ENCODE results near the gene SHROOM4. TPM values are rescaled to one million over a fixed set of nuclear protein-coding genes. Genes with fewer than 3 reads are reported as not detected.

SHROOM4 gene
- total and polyA plus RNA-seq, 9 of the 15 experiments (the other 6 are each of a cell fraction or from before 2014, with no cell fraction given) = not detected

DNA sequence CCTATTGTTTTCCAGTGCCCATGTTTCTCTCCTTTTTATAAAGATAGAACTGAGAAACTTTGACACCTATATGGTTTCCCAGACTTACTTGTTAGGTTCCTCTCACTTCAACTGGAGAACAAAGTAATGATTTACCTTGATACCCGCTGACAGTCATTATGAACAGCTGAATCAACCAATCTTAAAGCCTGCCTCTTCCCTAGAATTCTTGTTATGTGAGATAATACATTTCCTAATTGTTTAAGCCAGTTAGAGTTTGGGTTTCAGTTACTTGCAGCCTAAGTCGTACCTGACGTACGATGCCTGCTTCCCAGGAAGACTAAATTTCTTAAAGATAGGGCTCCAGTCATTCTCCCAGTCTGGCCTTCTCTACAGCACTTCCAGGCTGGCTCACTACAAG lies 97.3 kb downstream of the SHROOM4 start:
- no peak overlapping the region for H3K4me2 ChIP-seq (ENCODE audit: insufficient read depth, low read length)
- H3K27ac ChIP-seq (ENCODE audit: extremely low read depth, low read depth, low read length) = no peak overlapping the region
- in situ Hi-C loops (cut with MboI) = no loop called here
- CTCF ChIA-PET (ENCODE audit: low intra/inter-chr PET ratio) = no interaction called here
- H4K20me1 ChIP-seq (replicated peaks; ENCODE audit: control insufficient read depth, insufficient read depth, low read length) = no peaks in the 10 kb centered on the region
- FAIRE-seq (no peak), DNase-seq (ENCODE audit: extremely low read depth in 1 of 4, low spot score in 3 of 4) (no peak), ATAC-seq (no peak)
- no TSS peak for BruUV-seq (replicated peaks)
- WGBS (ENCODE audit: insufficient coverage, low coverage, missing lambda C conversion rate) = 8% methylated on average over 4 of the region's 4 CpGs
- no peaks in the 10 kb centered on the region for H3K27me3 ChIP-seq (ENCODE audit: control insufficient read depth in 2 of 2, insufficient read depth in 2 of 2, low read length in 2 of 2)
- no peak overlapping the region for H3K9ac ChIP-seq (ENCODE audit: insufficient read depth in 1 of 2, low read depth in 2 of 2, low read length in 2 of 2)
- H3K9me1 ChIP-seq (ENCODE audit: control insufficient read depth, insufficient read depth, low read length) = no peaks in the 10 kb centered on the region
- POLR2A ChIA-PET = no interaction called here
- H3K9me3 ChIP-seq (replicated peaks; ENCODE audit: control insufficient read depth, insufficient read depth, low read depth, low read length) = no peaks in the 10 kb centered on the region
- H3K4me3 ChIP-seq = no peak overlapping the region
- intact Hi-C loops (cut with micrococcal nuclease) = no loop called here
- no peaks in the 10 kb centered on the region for H3K36me3 ChIP-seq (ENCODE audit: control insufficient read depth, insufficient read depth, low read length)
- no peaks in the 10 kb centered on the region for H3K79me2 ChIP-seq (ENCODE audit: control insufficient read depth, insufficient read depth, low read length)
- H2AFZ ChIP-seq (ENCODE audit: low read depth, low read length) = no peak overlapping the region
- no peaks in the 10 kb centered on the region for H3K4me1 ChIP-seq (replicated peaks in 1 of 2; ENCODE audit: control insufficient read depth in 2 of 2, insufficient read depth in 2 of 2, low read length in 2 of 2)
- TF ChIP-seq TFAM (CRISPR knock-in tag; conservative IDR thresholded peaks at IDR 0.05) (no peak), ZNF639 (CRISPR knock-in tag; conservative IDR thresholded peaks at IDR 0.05 in 1 of 2, IDR thresholded peaks at IDR 0.05 in 1 of 2) (no peak), MAZ (CRISPR knock-in tag; conservative IDR thresholded peaks at IDR 0.05 in 1 of 2, IDR thresholded peaks at IDR 0.05 in 1 of 2) (no peak), ATF4 (CRISPR knock-in tag; IDR thresholded peaks at IDR 0.05) (no peak), RFX1 (IDR thresholded peaks at IDR 0.05) (no peak), NR1H2 (CRISPR knock-in tag; IDR thresholded peaks at IDR 0.05) (no peak), AFF4 (CRISPR knock-in tag; IDR thresholded peaks at IDR 0.05) (no peak), MBD1 (CRISPR knock-in tag; IDR thresholded peaks at IDR 0.05) (no peak), SMAD3 (CRISPR knock-in tag; conservative IDR thresholded peaks at IDR 0.05) (no peak), ZNF57 (CRISPR knock-in tag; IDR thresholded peaks at IDR 0.05) (no peak)
- TF ChIP-seq, protein P1, sequence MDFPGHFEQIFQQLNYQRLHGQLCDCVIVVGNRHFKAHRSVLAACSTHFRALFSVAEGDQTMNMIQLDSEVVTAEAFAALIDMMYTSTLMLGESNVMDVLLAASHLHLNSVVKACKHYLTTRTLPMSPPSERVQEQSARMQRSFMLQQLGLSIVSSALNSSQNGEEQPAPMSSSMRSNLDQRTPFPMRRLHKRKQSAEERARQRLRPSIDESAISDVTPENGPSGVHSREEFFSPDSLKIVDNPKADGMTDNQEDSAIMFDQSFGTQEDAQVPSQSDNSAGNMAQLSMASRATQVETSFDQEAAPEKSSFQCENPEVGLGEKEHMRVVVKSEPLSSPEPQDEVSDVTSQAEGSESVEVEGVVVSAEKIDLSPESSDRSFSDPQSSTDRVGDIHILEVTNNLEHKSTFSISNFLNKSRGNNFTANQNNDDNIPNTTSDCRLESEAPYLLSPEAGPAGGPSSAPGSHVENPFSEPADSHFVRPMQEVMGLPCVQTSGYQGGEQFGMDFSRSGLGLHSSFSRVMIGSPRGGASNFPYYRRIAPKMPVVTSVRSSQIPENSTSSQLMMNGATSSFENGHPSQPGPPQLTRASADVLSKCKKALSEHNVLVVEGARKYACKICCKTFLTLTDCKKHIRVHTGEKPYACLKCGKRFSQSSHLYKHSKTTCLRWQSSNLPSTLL (IDR thresholded peaks at IDR 0.05) = no peak

Data from K562 (cell line).